ENCODE results near the gene IGSF9.
"Not testable (repeated sequence)": the region's sequence is repeated elsewhere in the genome, so short reads cannot be mapped to it uniquely, and the experiment has no call there.

- not testable (repeated sequence) for TF ChIP-seq EZH2 (IDR thresholded peaks at IDR 0.05; ENCODE audit: insufficient read depth, poor library complexity, severe bottlenecking); EZH2phosphoT487 (IDR thresholded peaks at IDR 0.05; ENCODE audit: insufficient read depth, low read depth)
These were observed 45.8 kb downstream of the IGSF9 start for GRCh38 chr1:159899634-159900033.
